ENCODE results near the gene RIC1.

RIC1 gene

GRCh38 chr9:5818424-5819142, 189.7 kb downstream of the RIC1 start:
- CTCF ChIA-PET, result interaction anchor here (0.5 to 2.5 kb wide), 3 partner anchors 11 to 68 kb away, joined by 3 to 8 read pairs (median 3); no protein-coding TSS in a partner anchor
- no peaks in the 10 kb centered on the region for H3K9me3 ChIP-seq (ENCODE audit: control insufficient read depth, insufficient read depth, low read depth, low read length)
- POLR2A ChIA-PET, result no interaction called here
- peaks cover 9 to 29% of the 10 kb centered on the region in 2 experiments; a peak in 2 of 3 replicates for H3K36me3 ChIP-seq (ENCODE audit: control insufficient read depth in 2 of 2, insufficient read depth in 1 of 2, low read length in 2 of 2)
- TF ChIP-seq ZNF555 (tag by site-specific recombination; conservative IDR thresholded peaks at IDR 0.05) (no peak), ZNF677 (tag by site-specific recombination; IDR thresholded peaks at IDR 0.05) (no peak), ZNF621 (tag by site-specific recombination; IDR thresholded peaks at IDR 0.05) (no peak), HOXA7 (CRISPR knock-in tag; IDR thresholded peaks at IDR 0.05; ENCODE audit: borderline replicate concordance) (no peak), ZSCAN18 (tag by site-specific recombination; IDR thresholded peaks at IDR 0.05) (no peak), ZNF560 (tag by site-specific recombination; IDR thresholded peaks at IDR 0.05; ENCODE audit: borderline replicate concordance) (no peak), ZNF658 (tag by site-specific recombination; IDR thresholded peaks at IDR 0.05) (no peak), TRIM28 (IDR thresholded peaks at IDR 0.05; ENCODE audit: borderline replicate concordance, low read length) (no peak), ZNF132 (tag by site-specific recombination; IDR thresholded peaks at IDR 0.05; ENCODE audit: borderline replicate concordance) (no peak), SP3 (tag by site-specific recombination; IDR thresholded peaks at IDR 0.05) (no peak), PRDM1 (tag by site-specific recombination; IDR thresholded peaks at IDR 0.05) (no peak), ZNF341 (tag by site-specific recombination; IDR thresholded peaks at IDR 0.05; ENCODE audit: low read depth) (no peak), ZNF639 (tag by site-specific recombination; IDR thresholded peaks at IDR 0.05) (no peak), ZNF791 (tag by site-specific recombination; IDR thresholded peaks at IDR 0.05) (no peak), ZNF423 (tag by site-specific recombination; IDR thresholded peaks at IDR 0.05) (no peak), ZNF626 (tag by site-specific recombination; IDR thresholded peaks at IDR 0.05) (no peak), ZNF776 (tag by site-specific recombination; IDR thresholded peaks at IDR 0.05; ENCODE audit: borderline replicate concordance) (no peak), PATZ1 (tag by site-specific recombination; IDR thresholded peaks at IDR 0.05) (no peak)
- TF ChIP-seq, protein P1, sequence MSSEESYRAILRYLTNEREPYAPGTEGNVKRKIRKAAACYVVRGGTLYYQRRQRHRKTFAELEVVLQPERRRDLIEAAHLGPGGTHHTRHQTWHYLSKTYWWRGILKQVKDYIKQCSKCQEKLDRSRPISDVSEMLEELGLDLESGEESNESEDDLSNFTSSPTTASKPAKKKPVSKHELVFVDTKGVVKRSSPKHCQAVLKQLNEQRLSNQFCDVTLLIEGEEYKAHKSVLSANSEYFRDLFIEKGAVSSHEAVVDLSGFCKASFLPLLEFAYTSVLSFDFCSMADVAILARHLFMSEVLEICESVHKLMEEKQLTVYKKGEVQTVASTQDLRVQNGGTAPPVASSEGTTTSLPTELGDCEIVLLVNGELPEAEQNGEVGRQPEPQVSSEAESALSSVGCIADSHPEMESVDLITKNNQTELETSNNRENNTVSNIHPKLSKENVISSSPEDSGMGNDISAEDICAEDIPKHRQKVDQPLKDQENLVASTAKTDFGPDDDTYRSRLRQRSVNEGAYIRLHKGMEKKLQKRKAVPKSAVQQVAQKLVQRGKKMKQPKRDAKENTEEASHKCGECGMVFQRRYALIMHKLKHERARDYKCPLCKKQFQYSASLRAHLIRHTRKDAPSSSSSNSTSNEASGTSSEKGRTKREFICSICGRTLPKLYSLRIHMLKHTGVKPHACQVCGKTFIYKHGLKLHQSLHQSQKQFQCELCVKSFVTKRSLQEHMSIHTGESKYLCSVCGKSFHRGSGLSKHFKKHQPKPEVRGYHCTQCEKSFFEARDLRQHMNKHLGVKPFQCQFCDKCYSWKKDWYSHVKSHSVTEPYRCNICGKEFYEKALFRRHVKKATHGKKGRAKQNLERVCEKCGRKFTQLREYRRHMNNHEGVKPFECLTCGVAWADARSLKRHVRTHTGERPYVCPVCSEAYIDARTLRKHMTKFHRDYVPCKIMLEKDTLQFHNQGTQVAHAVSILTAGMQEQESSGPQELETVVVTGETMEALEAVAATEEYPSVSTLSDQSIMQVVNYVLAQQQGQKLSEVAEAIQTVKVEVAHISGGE (tag by site-specific recombination; conservative IDR thresholded peaks at IDR 0.05; ENCODE audit: low read depth), result no peak
- H3K4me1 ChIP-seq (ENCODE audit: control insufficient read depth, insufficient read depth, low read length), result no peaks in the 10 kb centered on the region
- H3K4me3 ChIP-seq (ENCODE audit: low read depth, low read length), result no peak overlapping the region
- no peak overlapping the region for H3K27ac ChIP-seq (ENCODE audit: extremely low read depth, low read depth, low read length)
